ENCODE results near the gene VPS16. TPM values are rescaled to one million over a fixed set of nuclear protein-coding genes. Genes with fewer than 3 reads are reported as not detected.

VPS16 gene
- total and polyA plus RNA-seq, 2 donors (not counting 1 experiment from before 2014, with no cell fraction given): 32.9 to 46.1 TPM

DNA sequence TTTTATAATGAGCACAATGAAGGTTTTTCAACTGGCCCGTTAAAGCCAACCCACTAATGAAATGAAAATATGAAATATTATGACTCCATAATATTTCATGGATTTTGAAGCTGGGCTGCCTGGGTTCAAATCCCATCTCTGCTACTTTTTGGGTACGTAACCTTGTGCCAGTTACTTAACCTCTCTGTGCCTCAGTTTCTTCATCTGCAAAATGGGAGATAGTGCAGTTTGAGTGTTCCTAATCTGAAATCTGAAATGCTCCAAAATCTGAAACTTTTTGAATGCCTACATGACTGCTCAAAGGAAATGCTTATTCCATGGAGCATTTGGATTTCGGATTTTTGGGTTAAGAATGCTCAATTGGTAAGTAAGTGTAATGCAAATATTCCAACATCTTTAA, 62.3 kb downstream of the VPS16 start:
- Histone ChIP-seq H3K4me3 (replicated peaks in 1 of 4; ENCODE audit: control extremely low read depth in 1 of 4, insufficient read depth in 1 of 4, low read depth in 3 of 4, low read length in 4 of 4) (no peak overlapping the region), H3K9me3 (ENCODE audit: control insufficient read depth, insufficient read depth, low read depth, low read length) (no peaks in the 10 kb centered on the region), H3K27ac (ENCODE audit: insufficient read depth, low read length) (no peak overlapping the region), H3K4me2 (ENCODE audit: extremely low read depth, insufficient read depth, low read length) (no peak overlapping the region), H4K20me1 (ENCODE audit: control insufficient read depth, extremely low read depth, insufficient read depth, low read length) (no peaks in the 10 kb centered on the region), H3K4me1 (ENCODE audit: control insufficient read depth, extremely low read depth, insufficient read depth, low read length) (no peaks in the 10 kb centered on the region), H3K79me2 (ENCODE audit: control insufficient read depth, insufficient read depth, low read length) (peaks cover 3% of the 10 kb centered on the region), H3K36me3 (ENCODE audit: control insufficient read depth, insufficient read depth, low read length) (no peaks in the 10 kb centered on the region), H3K9ac (ENCODE audit: insufficient read depth, low read length) (no peak overlapping the region), H2AFZ (ENCODE audit: low read length) (no peak overlapping the region), H3K27me3 (ENCODE audit: control insufficient read depth, insufficient read depth, low read length) (no peaks in the 10 kb centered on the region)
- TF ChIP-seq, protein P1, sequence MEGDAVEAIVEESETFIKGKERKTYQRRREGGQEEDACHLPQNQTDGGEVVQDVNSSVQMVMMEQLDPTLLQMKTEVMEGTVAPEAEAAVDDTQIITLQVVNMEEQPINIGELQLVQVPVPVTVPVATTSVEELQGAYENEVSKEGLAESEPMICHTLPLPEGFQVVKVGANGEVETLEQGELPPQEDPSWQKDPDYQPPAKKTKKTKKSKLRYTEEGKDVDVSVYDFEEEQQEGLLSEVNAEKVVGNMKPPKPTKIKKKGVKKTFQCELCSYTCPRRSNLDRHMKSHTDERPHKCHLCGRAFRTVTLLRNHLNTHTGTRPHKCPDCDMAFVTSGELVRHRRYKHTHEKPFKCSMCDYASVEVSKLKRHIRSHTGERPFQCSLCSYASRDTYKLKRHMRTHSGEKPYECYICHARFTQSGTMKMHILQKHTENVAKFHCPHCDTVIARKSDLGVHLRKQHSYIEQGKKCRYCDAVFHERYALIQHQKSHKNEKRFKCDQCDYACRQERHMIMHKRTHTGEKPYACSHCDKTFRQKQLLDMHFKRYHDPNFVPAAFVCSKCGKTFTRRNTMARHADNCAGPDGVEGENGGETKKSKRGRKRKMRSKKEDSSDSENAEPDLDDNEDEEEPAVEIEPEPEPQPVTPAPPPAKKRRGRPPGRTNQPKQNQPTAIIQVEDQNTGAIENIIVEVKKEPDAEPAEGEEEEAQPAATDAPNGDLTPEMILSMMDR (conservative IDR thresholded peaks at IDR 0.05 in 1 of 2, IDR thresholded peaks at IDR 0.05 in 1 of 2; ENCODE audit: low read depth in 1 of 2, low read length in 2 of 2): no peak
- no peak for TF ChIP-seq EZH2 (IDR thresholded peaks at IDR 0.05; ENCODE audit: low read length, missing control alignments)
- no peak for DNase-seq (ENCODE audit: low read depth in 2 of 2)

DNA sequence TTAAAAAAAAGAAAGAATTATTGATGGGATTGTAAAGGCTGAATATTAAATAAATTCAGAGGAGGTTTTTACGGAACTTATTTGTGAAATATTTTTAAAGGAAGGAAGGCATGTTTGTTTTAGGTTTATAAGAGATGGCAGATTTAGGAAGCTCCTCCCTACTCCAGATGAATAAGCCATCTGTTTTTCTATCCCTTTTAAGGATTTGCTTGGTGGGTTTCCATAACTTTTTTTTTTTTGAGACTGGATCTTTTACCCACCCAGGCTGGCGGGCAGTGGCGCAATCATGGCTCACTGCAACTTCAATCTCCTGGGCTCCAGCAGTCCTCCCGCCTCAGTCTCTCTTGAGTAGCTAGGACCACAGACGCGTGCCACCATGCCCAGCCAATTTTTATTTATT, 63.1 kb downstream of the VPS16 start:
- Histone ChIP-seq H3K9ac (ENCODE audit: insufficient read depth, low read length) (no peak overlapping the region), H3K9me3 (ENCODE audit: control insufficient read depth, insufficient read depth, low read depth, low read length) (no peaks in the 10 kb centered on the region), H3K27me3 (ENCODE audit: control insufficient read depth, insufficient read depth, low read length) (no peaks in the 10 kb centered on the region), H3K4me2 (ENCODE audit: extremely low read depth, insufficient read depth, low read length) (no peak overlapping the region), H2AFZ (ENCODE audit: low read length) (no peak overlapping the region), H3K4me3 (replicated peaks in 1 of 4; ENCODE audit: control extremely low read depth in 1 of 4, insufficient read depth in 1 of 4, low read depth in 3 of 4, low read length in 4 of 4) (no peak overlapping the region), H3K79me2 (ENCODE audit: control insufficient read depth, insufficient read depth, low read length) (peaks cover 3% of the 10 kb centered on the region), H3K36me3 (ENCODE audit: control insufficient read depth, insufficient read depth, low read length) (no peaks in the 10 kb centered on the region), H4K20me1 (ENCODE audit: control insufficient read depth, extremely low read depth, insufficient read depth, low read length) (no peaks in the 10 kb centered on the region), H3K4me1 (ENCODE audit: control insufficient read depth, extremely low read depth, insufficient read depth, low read length) (no peaks in the 10 kb centered on the region), H3K27ac (ENCODE audit: insufficient read depth, low read length) (no peak overlapping the region)
- TF ChIP-seq, protein P1 (conservative IDR thresholded peaks at IDR 0.05 in 1 of 2, IDR thresholded peaks at IDR 0.05 in 1 of 2; ENCODE audit: low read depth in 1 of 2, low read length in 2 of 2): no peak
- TF ChIP-seq EZH2 (IDR thresholded peaks at IDR 0.05; ENCODE audit: low read length, missing control alignments): no peak
- no peak for DNase-seq (ENCODE audit: low read depth in 2 of 2)

GRCh38 chr20:2907519-2907918, 67.0 kb downstream of the VPS16 start:
- H3K4me3 ChIP-seq (replicated peaks in 1 of 4; ENCODE audit: control extremely low read depth in 1 of 4, insufficient read depth in 1 of 4, low read depth in 3 of 4, low read length in 4 of 4): no peak overlapping the region
- peak; percentile 11 to 17 for DNase-seq (ENCODE audit: low read depth in 2 of 2)
- H3K36me3 ChIP-seq (ENCODE audit: control insufficient read depth, insufficient read depth, low read length): no peaks in the 10 kb centered on the region
- TF ChIP-seq, protein P1 (conservative IDR thresholded peaks at IDR 0.05 in 1 of 2, IDR thresholded peaks at IDR 0.05 in 1 of 2; ENCODE audit: low read depth in 1 of 2, low read length in 2 of 2): no peak
- TF ChIP-seq EZH2 (IDR thresholded peaks at IDR 0.05; ENCODE audit: low read length, missing control alignments): no peak
- H3K9ac ChIP-seq (ENCODE audit: insufficient read depth, low read length): no peak overlapping the region
- H3K4me1 ChIP-seq (ENCODE audit: control insufficient read depth, extremely low read depth, insufficient read depth, low read length): no peaks in the 10 kb centered on the region
- H3K79me2 ChIP-seq (ENCODE audit: control insufficient read depth, insufficient read depth, low read length): peaks cover 3% of the 10 kb centered on the region
- no peaks in the 10 kb centered on the region for H3K9me3 ChIP-seq (ENCODE audit: control insufficient read depth, insufficient read depth, low read depth, low read length)
- H4K20me1 ChIP-seq (ENCODE audit: control insufficient read depth, extremely low read depth, insufficient read depth, low read length): no peaks in the 10 kb centered on the region
- no peak overlapping the region for H3K27ac ChIP-seq (ENCODE audit: insufficient read depth, low read length)
- no peak overlapping the region for H2AFZ ChIP-seq (ENCODE audit: low read length)
- H3K27me3 ChIP-seq (ENCODE audit: control insufficient read depth, insufficient read depth, low read length): no peaks in the 10 kb centered on the region
- H3K4me2 ChIP-seq (ENCODE audit: extremely low read depth, insufficient read depth, low read length): no peak overlapping the region

Data from fibroblast of lung (primary cell).